H4 (cell line): Measurements from ENCODE around the gene KIRREL1. TPM values are rescaled to one million over a fixed set of nuclear protein-coding genes. Genes with fewer than 3 reads are reported as not detected.
A peak's percentile ranks its signal among the peaks of the same experiment; 100 is the strongest.

ENCODE experiments used
- DNase-seq: peaks from one replicate; pipeline ENCODE4 v3.0.0-alpha.2; 2015; ENCODE audit warnings: low spot score
- total RNA-seq: library from RNA; depleted of rRNA; stranded (reverse); fragments of >200 nt; shearing (Covaris generic); gene quantifications from 2 replicates; pipeline ENCODE4 v1.2.3, GENCODE V29; 2014; rRNA removed

KIRREL1 gene
- 35.2 and 38.4 TPM in 2 replicates for total RNA-seq

- peak; percentile 70 for DNase-seq
These were observed at the start of gene KIRREL1 for GRCh38 chr1:157993147-157993917. KIRREL1 (plus strand) TSS chr1:157993645; CDS start chr1:157993677, 32 bp downstream.

- no peak for DNase-seq
These were observed 48.7 kb upstream of the KIRREL1 start for GRCh38 chr1:157944663-157945280.

DNA sequence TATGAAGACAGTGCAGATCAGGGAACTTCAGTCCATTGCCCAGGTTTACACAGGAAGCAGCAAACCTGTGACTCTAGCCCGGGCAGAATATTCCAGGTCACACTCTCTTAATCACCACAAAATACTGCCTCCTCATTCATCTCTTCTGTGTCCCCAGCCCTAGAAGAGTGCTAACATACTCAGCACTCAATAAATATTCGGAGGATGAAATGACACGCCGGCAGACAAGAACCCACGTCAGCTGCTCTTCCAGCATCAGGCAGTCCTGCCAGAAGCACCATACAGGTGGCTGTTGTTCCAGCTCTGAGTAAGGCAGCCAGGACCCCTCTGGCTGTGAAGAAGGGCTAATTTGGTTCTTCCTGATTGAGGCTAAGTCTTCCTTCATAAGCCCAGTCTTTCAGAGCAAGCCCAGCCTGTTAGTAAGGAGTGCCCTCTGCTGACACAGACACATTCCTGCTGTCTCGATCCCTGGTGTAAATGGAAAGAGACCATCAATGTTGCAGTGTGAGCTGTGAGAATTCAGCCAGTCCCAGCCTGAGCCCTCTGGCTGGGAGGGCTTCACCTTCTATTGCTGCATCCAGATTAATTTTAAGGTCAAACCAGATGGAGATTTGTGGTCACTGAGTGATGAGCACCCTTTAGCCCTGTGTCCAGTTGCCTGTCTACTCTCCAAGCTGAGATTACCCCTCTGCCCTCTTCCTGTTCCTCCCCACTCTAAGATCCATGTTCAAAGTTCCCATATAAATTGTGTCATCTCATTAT, 45.0 kb upstream of the KIRREL1 start:
- peak; percentile 28 for DNase-seq

DNA sequence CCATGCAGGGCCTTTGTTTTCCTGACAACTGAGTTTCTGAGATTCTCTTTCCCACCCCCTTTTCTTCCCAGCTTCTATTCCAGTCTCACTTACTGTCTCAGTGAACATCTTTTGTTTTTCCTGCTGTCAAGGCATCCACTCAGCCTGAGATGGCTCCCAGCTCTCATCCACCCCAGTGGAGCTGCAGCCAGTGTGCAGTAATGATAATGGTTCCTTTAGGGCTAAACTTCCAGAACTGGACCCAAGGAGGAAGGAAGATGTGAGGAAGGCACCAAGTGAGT, 44.4 kb upstream of the KIRREL1 start:
- no peak for DNase-seq

GRCh38 chr1:157951230-157951629, 42.2 kb upstream of the KIRREL1 start:
- DNase-seq = no peak

DNA sequence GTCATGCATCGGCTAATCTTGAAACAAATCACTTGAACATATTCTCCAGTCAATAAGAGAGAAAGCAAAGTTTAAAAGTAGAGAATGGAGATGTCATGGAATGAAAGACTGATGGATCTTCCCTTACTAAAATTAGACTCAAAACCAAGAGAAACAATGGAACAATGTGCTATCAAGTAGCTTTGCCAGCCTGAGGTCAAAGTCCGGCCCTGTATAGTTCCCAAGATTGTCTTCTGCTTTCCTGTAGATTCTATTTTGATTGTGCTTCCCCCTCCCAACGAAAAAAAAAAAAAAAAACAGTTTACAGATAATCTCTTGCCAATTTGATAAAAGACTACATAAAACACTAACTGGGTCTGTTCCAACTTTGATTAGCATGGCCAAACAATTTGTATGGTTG, 40.8 kb upstream of the KIRREL1 start:
- no peak for DNase-seq

DNA sequence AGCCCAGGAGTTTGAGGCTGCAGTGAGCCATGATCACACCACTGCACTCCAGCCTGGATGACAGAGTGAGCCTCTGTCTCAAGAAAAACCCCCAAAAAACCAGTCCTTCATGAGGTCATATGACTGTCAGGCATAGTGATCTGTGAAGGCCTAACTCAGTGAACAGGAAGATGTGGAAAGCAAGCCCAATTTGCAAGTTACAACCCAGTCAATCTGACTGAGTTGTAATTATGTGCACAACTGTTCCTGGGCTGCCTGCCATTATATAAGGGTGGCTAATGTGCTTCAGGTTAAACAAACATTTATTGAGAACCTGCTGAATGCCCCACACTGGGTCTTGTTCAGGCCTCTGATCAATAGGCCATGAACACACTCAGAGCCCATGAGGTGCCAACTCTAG, 38.2 kb upstream of the KIRREL1 start:
- DNase-seq = no peak

GRCh38 chr1:157955857-157956256, 37.6 kb upstream of the KIRREL1 start:
- no peak for DNase-seq

GRCh38 chr1:157956732-157957131, 36.7 kb upstream of the KIRREL1 start:
- no peak for DNase-seq

DNA sequence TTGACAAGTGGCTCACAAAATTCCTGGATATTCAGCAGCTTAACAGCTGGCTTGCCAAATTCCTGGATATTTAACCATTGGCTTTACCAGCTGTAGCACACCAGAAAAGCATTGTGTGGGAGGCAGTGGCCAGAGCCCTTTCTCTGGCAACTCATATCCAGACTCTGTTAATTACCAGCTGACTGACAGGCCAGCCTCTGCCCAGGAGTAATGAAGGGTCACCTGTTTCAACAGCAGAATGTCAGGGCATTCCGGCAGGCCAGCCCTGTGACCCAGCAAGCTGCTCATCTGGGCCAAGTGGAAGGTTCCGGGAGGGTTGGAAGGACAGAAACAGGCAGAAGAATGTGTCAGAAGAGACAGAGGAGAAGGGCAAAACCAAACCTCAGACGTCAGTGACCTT, 35.2 kb upstream of the KIRREL1 start:
- DNase-seq = no peak

GRCh38 chr1:157959750-157960149, 33.7 kb upstream of the KIRREL1 start:
- DNase-seq = no peak

GRCh38 chr1:157960773-157961172, 32.7 kb upstream of the KIRREL1 start:
- no peak for DNase-seq

DNA sequence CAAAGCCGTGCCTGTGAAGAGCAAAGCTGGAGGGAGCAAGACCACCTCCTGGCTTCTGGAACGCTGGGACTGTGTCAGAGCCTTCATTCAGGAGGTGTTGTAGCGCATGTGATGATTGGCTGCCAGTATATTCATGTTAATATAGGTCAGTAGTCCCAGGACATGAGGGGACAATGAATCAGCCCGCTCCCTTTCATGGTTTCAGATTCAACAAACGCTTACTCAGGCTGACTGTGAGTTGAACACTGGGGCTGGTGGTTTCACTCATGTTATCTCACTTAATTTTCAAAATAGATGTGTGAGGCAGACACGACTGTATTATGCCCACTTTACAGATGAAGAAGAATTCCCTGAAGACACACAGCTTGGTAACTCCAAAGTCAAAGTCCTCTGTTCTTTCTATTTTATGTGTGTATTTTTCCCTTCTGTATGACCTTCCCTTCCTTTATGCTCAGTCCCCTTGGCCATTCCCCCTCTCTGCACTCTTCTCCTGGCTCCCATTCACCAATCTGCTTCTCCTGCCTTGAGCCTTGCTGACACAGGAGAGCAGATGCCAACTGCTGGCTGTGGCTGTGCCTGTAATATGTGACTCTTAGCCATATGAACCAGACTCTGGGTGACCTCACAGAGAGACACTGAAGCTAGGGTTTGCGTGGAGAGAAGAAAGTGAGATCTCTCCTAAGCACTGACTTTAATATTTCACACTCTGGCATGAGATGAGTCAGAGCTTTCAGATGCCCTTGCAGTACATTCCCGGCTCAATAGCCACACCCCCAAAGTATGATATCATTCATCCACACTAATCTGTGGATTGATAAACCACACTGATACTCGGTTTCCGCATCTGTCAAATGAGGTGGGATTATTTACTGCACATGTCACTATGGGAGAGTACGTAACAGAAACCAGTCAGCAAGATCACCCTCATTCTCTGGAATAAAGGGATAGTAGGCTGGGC, 31.4 kb upstream of the KIRREL1 start:
- DNase-seq = peak; percentile 45

DNA sequence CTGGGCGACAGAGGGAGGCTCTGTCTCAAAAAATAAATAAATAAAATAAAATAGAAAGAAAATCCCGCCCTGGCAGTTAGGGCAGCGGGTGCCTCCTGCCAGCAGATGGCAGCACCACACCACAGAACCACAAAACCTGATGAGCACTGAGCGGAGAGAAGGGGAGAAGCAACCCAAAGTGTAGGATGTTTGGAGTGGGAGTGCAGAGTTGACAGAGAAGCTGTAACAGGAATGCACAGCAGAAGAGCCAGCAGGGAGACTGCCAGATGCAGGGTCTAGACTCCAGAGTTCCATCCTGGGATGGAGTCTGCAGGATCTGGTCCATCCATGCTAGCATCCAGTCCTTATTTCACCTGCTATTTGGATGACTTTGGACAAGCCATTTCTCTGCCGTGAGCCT, 29.7 kb upstream of the KIRREL1 start:
- peak; percentile 65 for DNase-seq

DNA sequence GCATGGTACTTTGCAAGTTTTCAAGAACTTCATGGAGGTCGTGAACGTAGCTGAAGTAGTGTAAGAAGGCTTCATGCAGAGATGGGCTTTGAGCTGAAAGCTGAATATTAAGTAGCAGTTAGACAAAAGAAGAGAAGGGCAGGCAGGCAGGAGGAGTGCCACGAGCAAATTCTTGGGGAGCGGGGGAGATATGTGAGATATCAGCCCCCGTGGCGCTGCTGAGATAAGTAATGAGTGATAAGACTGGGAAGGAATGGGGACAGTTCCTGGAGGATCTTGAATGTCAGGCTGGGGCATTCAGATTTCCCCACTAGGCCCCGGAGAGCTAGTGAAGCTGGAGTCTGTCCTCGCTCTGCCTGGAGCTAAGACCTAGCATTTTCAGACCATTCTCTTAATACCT, 27.9 kb upstream of the KIRREL1 start:
- DNase-seq = no peak

GRCh38 chr1:157966031-157966537, 27.4 kb upstream of the KIRREL1 start:
- no peak for DNase-seq

GRCh38 chr1:157967205-157967604, 26.2 kb upstream of the KIRREL1 start:
- no peak for DNase-seq

GRCh38 chr1:157968508-157968907, 24.9 kb upstream of the KIRREL1 start:
- peak; percentile 77 for DNase-seq

GRCh38 chr1:157968946-157969345, 24.5 kb upstream of the KIRREL1 start:
- peak; percentile 18 for DNase-seq

- DNase-seq = peak; percentile 75
These were observed 23.6 kb upstream of the KIRREL1 start for GRCh38 chr1:157969697-157970485.

GRCh38 chr1:157971769-157972168, 21.7 kb upstream of the KIRREL1 start:
- no peak for DNase-seq
